PC-9 (cell line): ENCODE results near the gene SMIM21. TPM values are rescaled to one million over a fixed set of nuclear protein-coding genes. Genes with fewer than 3 reads are reported as not detected.

Experiments used
- BruUV-seq: library from RNA; stranded (reverse); fragments of 400-500 nt; replicated peaks from 2 replicates; lab custom pipeline; 2021; lab: Mats Ljungman, UMichigan
- CTCF ChIA-PET: fragments of 300-600 bp; sonication (Branson Sonifier 250); formaldehyde crosslinking; loops from one replicate; lab custom pipeline; 2022; ENCODE audit warnings: antibody characterized with exemption; lab: Charles Lee
- POLR2A ChIA-PET: fragments of 300-600 bp; sonication (Branson Sonifier 250); formaldehyde crosslinking; loops from one replicate; lab custom pipeline; 2022; ENCODE audit warnings: antibody characterized with exemption; ENCODE audit not compliant: unreplicated experiment; lab: Charles Lee
- DNase-seq, 2 experiments: peaks; one replicate each; pipeline versions ENCODE4 v3.0.0 to v3.0.0-alpha.2; 2015 to 2022; ENCODE audit warnings: mixed read lengths in 1 of 2
- H2AFZ ChIP-seq: fragments of 200-600 bp; sonication (generic); 2 replicates; pipeline ENCODE4 v1.8.1; 2017; ENCODE audit warnings: antibody characterized with exemption
- H3F3A ChIP-seq: fragments of 200-600 bp; sonication (generic); 2 replicates; pipeline ENCODE4 v1.8.1; 2017; ENCODE audit warnings: antibody characterized with exemption, mild to moderate bottlenecking, low read depth; ENCODE audit not compliant: insufficient read depth
- H3K27ac ChIP-seq: fragments of 200-600 bp; sonication (generic); 2 replicates; pipeline ENCODE4 v1.6.1; 2016; ENCODE audit warnings: mixed run types
- H3K27me3 ChIP-seq: fragments of 200-600 bp; sonication (generic); 2 replicates; pipeline ENCODE4 v1.6.1; 2016; ENCODE audit warnings: low read depth, mixed run types; ENCODE audit not compliant: insufficient read depth
- H3K36me3 ChIP-seq: fragments of 200-600 bp; sonication (generic); 2 replicates; pipeline ENCODE4 v1.6.1; 2016; ENCODE audit warnings: low read depth, mixed run types
- H3K4me1 ChIP-seq: fragments of 200-600 bp; sonication (generic); replicated peaks from 2 replicates; pipeline ENCODE4 v1.6.1; 2016; ENCODE audit warnings: mixed run types; ENCODE audit not compliant: insufficient read depth
- H3K4me2 ChIP-seq: fragments of 200-600 bp; sonication (generic); 2 replicates; pipeline ENCODE4 v1.6.1; 2017; ENCODE audit warnings: mixed run types
- H3K4me3 ChIP-seq: fragments of 200-600 bp; sonication (generic); 2 replicates; pipeline ENCODE4 v1.6.1; 2016; ENCODE audit warnings: mixed run types
- H3K79me2 ChIP-seq: fragments of 200-600 bp; sonication (generic); 2 replicates; pipeline ENCODE4 v1.6.1; 2017; ENCODE audit warnings: low read depth, mixed run types
- H3K9me2 ChIP-seq: fragments of 200-600 bp; sonication (generic); 2 replicates; pipeline ENCODE4 v1.8.1; 2017; ENCODE audit warnings: mild to moderate bottlenecking; ENCODE audit not compliant: insufficient read depth
- H3K9me3 ChIP-seq: fragments of 200-600 bp; sonication (generic); 2 replicates; pipeline ENCODE4 v1.8.1; 2016; ENCODE audit warnings: low read depth; ENCODE audit not compliant: insufficient read depth
- H4K20me1 ChIP-seq: fragments of 200-600 bp; sonication (generic); 2 replicates; pipeline ENCODE4 v1.8.1; 2017; ENCODE audit not compliant: insufficient read depth
- EZH2 ChIP-seq: fragments of 200-600 bp; sonication (generic); IDR thresholded peaks from 2 replicates; pipeline ENCODE4 v1.8.0; 2017; ENCODE audit warnings: antibody characterized with exemption, low read depth
- intact Hi-C: fragments of 100-400 bp; cut with micrococcal nuclease; formaldehyde crosslinking; loops from one replicate; pipeline ENCODE4 v1.10.0; 2022; ENCODE audit not compliant: unreplicated experiment
- total RNA-seq: library from RNA; stranded (reverse); gene quantifications from 2 replicates; pipeline ENCODE4 v1.2.3, GENCODE V29; 2021
- TF ChIP-seq, protein P1 (sequence below): fragments of 200-600 bp; sonication (generic); conservative IDR thresholded peaks from 2 replicates; pipeline ENCODE4 v1.6.1; 2017; ENCODE audit warnings: mixed run types, antibody characterized with exemption, mild to moderate bottlenecking, moderate library complexity

Gene SMIM21
- total RNA-seq, 1 experiment from 2014 or later = not detected

DNA sequence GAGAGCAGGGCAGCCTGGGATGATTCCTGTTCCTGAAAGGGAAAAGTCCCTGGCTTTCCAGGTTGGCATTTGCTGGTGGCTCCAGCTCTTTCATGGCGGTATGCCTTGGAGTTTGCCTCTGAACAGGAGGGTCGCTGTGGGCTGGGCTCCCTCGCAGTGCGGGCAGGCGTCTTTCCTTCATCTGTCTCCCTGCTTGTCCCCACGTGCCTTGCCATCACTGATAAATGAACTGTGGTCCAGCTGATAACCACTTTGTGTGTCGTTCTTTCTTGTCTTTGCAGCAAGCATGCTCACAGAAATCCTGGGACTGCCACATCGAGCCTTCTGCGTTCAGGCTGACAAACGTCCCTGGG is 35.3 kb downstream of the SMIM21 start:
- no peaks in the 10 kb centered on the region for H4K20me1 ChIP-seq
- no peaks in the 10 kb centered on the region for H3K79me2 ChIP-seq
- POLR2A ChIA-PET = no interaction called here
- intact Hi-C loops = no loop called here
- no peak for TF ChIP-seq EZH2
- TF ChIP-seq, protein P1, sequence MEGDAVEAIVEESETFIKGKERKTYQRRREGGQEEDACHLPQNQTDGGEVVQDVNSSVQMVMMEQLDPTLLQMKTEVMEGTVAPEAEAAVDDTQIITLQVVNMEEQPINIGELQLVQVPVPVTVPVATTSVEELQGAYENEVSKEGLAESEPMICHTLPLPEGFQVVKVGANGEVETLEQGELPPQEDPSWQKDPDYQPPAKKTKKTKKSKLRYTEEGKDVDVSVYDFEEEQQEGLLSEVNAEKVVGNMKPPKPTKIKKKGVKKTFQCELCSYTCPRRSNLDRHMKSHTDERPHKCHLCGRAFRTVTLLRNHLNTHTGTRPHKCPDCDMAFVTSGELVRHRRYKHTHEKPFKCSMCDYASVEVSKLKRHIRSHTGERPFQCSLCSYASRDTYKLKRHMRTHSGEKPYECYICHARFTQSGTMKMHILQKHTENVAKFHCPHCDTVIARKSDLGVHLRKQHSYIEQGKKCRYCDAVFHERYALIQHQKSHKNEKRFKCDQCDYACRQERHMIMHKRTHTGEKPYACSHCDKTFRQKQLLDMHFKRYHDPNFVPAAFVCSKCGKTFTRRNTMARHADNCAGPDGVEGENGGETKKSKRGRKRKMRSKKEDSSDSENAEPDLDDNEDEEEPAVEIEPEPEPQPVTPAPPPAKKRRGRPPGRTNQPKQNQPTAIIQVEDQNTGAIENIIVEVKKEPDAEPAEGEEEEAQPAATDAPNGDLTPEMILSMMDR = no peak
- no peak overlapping the region for H3K4me2 ChIP-seq
- no peaks in the 10 kb centered on the region for H3K36me3 ChIP-seq
- no peaks in the 10 kb centered on the region for H3K9me2 ChIP-seq
- no TSS peak for BruUV-seq
- no peak overlapping the region for H3K27ac ChIP-seq
- H3F3A ChIP-seq = no peaks in the 10 kb centered on the region
- H2AFZ ChIP-seq = no peak overlapping the region
- no peaks in the 10 kb centered on the region for H3K4me1 ChIP-seq
- CTCF ChIA-PET = interaction anchor here (0.6 kb wide), 1 partner anchor 1238 kb away, joined by 4 read pairs; no protein-coding TSS in a partner anchor
- no peak overlapping the region for H3K4me3 ChIP-seq
- H3K9me3 ChIP-seq = no peaks in the 10 kb centered on the region
- H3K27me3 ChIP-seq = peaks cover 78% of the 10 kb centered on the region
- DNase-seq = no peak

DNA sequence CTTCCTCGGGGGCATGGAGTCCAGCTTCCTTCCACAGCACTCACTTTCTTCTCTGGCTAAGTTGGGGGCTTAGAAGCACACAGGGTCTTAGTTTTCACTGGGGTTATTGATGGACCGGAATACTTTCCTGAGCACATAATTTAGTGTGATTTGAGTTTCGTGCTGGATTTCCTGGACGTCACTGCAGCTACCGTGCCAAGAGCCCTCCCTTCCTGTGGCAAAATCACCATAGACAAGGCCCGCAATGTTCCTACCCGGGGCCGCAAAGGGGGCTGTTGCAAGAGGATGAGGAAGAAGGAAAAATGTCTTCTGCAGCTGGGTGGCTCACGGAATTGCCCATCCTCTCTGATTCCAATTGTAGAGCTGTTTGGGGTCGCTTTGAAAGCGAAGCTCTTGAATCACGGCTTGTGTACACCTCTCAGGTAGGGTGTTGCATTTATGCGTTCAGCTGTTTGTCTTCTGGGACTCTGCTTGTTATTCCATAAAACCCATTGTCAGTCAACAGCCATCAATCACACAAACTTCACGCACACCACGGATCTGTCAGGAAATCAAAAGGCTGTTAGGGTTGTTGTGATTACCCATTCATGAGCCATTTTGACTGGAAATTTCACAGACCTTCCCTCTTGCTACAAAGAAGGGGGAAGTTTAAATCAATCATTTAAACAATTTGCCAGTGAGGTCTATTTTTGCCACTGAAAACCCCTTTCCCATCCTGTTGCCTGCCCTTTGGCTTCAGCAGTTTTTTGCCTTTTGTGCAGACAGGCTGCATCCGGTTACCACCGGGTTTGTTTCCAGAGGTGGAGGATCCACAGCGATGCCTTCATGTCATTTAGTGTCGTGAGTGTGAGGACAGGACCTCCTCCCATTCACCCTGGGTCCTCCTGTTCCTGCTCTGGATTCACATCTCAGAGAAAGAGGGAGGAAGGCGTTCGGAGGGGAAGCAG is 36.0 kb downstream of the SMIM21 start:
- peaks cover 77% of the 10 kb centered on the region for H3K27me3 ChIP-seq
- DNase-seq = no peak
- H3K9me2 ChIP-seq = no peaks in the 10 kb centered on the region
- CTCF ChIA-PET = interaction anchor here (0.6 kb wide), 1 partner anchor 1238 kb away, joined by 4 read pairs; no protein-coding TSS in a partner anchor
- no peaks in the 10 kb centered on the region for H3K4me1 ChIP-seq
- no peak overlapping the region for H2AFZ ChIP-seq
- H3K9me3 ChIP-seq = no peaks in the 10 kb centered on the region
- TF ChIP-seq, protein P1 = no peak
- TF ChIP-seq EZH2 = no peak
- no peaks in the 10 kb centered on the region for H3K79me2 ChIP-seq
- intact Hi-C loops = no loop called here
- no peaks in the 10 kb centered on the region for H4K20me1 ChIP-seq
- no peak overlapping the region for H3K4me2 ChIP-seq
- H3F3A ChIP-seq = no peaks in the 10 kb centered on the region
- H3K36me3 ChIP-seq = no peaks in the 10 kb centered on the region
- POLR2A ChIA-PET = no interaction called here
- BruUV-seq = no TSS peak
- H3K4me3 ChIP-seq = no peak overlapping the region
- no peak overlapping the region for H3K27ac ChIP-seq

DNA sequence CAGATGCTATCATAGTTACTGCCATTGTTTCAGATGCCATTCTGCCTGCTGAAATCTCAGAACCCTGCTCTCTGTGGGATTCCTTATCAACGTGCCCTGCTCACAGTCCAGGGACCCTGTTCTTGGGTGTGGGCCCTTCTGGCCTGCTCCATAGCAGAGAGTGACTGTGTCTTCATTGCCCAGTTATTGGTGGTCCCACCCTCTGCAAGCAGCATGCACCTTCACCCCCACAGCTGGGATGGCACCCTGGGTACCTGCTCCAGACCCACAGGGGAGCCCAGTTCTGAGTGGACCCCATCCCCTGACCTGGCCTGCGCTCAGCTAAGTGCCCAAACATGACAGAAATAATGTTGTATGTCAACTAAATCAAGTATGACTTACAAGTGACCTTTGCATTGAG is 36.6 kb downstream of the SMIM21 start:
- Histone ChIP-seq H3K9me3 (no peaks in the 10 kb centered on the region), H3K4me1 (no peaks in the 10 kb centered on the region), H3K4me3 (no peak overlapping the region), H4K20me1 (no peaks in the 10 kb centered on the region), H3K27ac (no peak overlapping the region), H3K27me3 (peaks cover 78% of the 10 kb centered on the region), H2AFZ (no peak overlapping the region), H3K79me2 (no peaks in the 10 kb centered on the region), H3K4me2 (no peak overlapping the region), H3F3A (no peaks in the 10 kb centered on the region), H3K9me2 (no peaks in the 10 kb centered on the region), H3K36me3 (no peaks in the 10 kb centered on the region)
- ChIA-PET POLR2A (no interaction called here), CTCF (no interaction called here)
- BruUV-seq = no TSS peak
- TF ChIP-seq, protein P1 = no peak
- TF ChIP-seq EZH2 = no peak
- intact Hi-C loops = no loop called here
- no peak for DNase-seq
